ENCODE data around the gene SAPCD2.

DNA sequence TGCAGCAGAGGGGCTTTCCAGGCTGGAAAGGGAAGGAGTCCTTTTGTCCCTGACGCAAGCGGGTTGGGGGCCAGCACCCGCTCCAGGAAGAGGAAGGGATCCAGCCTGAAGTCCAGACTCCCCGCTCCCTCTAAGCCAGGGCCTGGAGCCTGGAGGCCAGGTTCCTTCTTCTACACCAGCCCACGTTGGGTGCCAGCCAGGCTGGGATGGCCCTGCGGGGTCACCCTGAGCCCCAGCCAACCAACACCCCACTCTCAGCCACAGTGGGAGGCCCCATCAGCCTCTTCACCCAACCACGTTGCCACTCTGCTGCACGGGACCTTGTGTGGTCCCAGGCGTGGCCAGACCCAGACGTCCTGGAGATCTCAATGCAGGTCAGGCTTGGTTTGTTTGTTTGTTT is 37.5 kb downstream of the SAPCD2 start:
- no peak for TF ChIP-seq GATA2 (IDR thresholded peaks at IDR 0.05; ENCODE audit: low read depth, low read length)
- no peak for TF ChIP-seq GATA3 (IDR thresholded peaks at IDR 0.05; ENCODE audit: low read depth, low read length)
